GM12875 (cell line): ENCODE measurements around the gene PPM1E.

Source experiments
- H3K4me3 ChIP-seq: one replicate; pipeline ENCODE4 v1.5.1; 2011; ENCODE audit warnings: low read depth, low read length, control low read depth
- CTCF ChIP-seq: IDR thresholded peaks from 2 replicates; pipeline ENCODE4 v1.5.1; 2011; ENCODE audit warnings: low read depth, mild to moderate bottlenecking, control low read depth, inconsistent platforms, low read length, moderate library complexity, borderline replicate concordance; ENCODE audit not compliant: insufficient read depth

Gene PPM1E

GRCh38 chr17:58755577-58756245 lies at the start of gene PPM1E:
TSS of gene PPM1E (plus strand) at chr17:58755854.
- no peak for TF ChIP-seq CTCF
- H3K4me3 ChIP-seq: peak within 1 kb of the TSS; percentile 55

DNA sequence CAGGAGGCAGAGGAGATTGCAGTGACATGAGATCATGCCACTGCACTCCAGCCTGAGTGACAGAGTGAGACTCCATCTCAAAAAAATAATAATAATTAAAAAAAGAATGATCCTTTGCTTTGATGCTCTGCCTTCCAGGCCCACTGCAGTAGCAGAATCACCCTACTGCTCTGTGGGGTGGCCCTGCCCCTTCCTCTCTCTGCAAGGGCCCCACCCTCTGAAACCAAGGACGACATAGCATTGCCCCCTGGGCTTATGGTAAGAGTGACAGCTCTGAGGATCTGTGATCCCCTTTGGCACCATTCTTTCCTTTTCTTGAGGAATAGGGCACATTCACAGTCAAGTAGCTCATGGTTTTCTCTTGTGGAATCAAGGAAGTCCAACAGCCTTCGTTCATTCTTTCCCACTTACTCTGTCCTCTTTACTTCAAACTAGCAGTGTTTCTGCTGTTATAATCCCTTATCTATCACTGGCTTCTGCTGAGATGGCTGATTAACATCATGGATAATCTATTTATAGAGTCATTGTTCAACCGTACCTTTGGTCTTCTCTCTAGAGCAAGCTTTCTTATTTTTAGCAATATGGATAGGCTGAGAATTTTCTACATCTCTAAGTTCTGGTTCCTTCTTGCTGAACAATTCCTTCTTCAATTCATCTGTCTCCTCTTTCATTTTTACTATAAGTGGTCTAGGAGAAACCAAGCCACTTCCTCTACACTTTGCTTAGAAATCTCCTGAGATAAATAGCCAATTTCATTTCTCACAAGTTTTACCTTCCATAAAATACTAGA lies 49.1 kb upstream of the PPM1E start:
- H3K4me3 ChIP-seq: peak overlapping the region; percentile 28
- TF ChIP-seq CTCF: no peak

DNA sequence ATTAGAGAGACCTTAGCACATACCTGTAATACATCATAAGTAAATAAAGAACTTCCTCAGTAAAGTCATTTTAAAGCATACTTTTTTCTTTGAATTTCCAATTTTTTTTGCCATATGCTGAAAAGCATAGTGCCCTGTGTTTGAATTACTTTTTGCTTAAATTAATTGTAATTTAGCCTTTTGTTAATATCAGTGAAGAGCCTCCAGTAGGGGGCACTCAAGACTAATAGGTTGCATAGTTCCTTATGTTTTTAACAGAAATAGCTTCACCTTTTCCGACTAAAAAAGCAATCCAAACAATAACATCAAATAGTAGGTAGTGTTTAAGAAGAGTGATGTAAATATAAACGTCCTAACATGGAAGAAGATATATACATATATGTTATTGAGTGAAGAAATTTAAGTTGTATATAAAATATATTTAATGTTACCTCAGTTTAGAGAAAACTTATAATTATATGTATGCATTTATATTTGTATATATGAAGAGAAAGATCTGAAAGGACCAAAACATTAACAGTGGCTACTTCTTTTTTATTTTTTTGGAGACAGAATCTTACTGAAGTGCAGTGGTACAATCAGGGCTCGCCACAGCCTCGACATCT lies 44.6 kb upstream of the PPM1E start:
- no peak overlapping the region for H3K4me3 ChIP-seq
- TF ChIP-seq CTCF: peak; percentile 33; the same call in 1 of the 2 replicates

DNA sequence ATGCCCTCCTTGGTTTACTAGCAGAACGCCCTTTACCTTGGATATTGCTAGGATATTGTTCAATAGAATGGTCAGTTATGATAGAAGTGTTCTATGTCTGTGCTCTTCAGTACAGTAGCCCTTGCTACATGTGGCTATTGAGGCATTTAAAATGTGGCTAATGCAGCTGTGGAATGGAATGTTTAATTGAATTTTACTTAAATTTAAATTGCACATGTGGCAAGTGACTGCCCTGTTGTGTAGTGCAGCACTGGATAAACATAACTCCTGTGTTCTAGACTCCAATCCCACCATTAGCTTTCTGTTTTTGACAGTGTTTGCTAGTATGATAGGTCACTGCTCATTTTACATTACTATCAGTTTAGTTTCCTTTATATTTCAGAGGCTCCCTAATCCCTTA lies 33.4 kb upstream of the PPM1E start:
- no peak overlapping the region for H3K4me3 ChIP-seq
- no peak for TF ChIP-seq CTCF

- TF ChIP-seq CTCF: no peak
- no peak overlapping the region for H3K4me3 ChIP-seq
Measured at GRCh38 chr17:58722696-58723095, 33.0 kb upstream of the PPM1E start.

DNA sequence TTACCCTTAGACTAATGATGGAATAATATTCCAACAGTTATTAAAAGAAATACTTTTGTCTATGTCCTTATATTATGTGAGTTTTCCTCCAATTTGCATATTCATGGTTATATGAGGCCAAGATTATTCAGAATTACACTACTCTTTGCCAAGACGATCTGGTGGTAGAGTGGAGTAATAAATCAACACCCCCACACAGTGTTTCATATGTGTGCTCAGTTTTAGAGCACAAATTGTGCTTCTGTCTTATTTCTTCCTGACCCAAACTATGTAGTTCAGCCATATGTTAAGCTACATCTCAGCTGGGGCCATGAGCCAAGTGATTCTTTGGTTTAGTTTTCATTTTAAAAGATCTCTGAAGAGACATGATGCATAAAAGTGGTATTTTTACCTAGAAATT lies 26.9 kb upstream of the PPM1E start:
- H3K4me3 ChIP-seq: no peak overlapping the region
- TF ChIP-seq CTCF: no peak
